ENCODE measurements around the gene SNX18.

GRCh38 chr5:54470677-54471076, 46.9 kb upstream of the SNX18 start:
- TF ChIP-seq CTCF (IDR thresholded peaks at IDR 0.05) (no peak), POLR2A (IDR thresholded peaks at IDR 0.05; ENCODE audit: low read length) (no peak), EP300 (IDR thresholded peaks at IDR 0.05) (no peak), CHD2 (IDR thresholded peaks at IDR 0.05; ENCODE audit: low read length, partially characterized antibody) (no peak), CEBPB (IDR thresholded peaks at IDR 0.05) (no peak), KDM5A (IDR thresholded peaks at IDR 0.05) (no peak), MAX (IDR thresholded peaks at IDR 0.05) (no peak), ZNF302 (CRISPR knock-in tag; IDR thresholded peaks at IDR 0.05) (no peak), REST (IDR thresholded peaks at IDR 0.05) (no peak), ESRRA (IDR thresholded peaks at IDR 0.05; ENCODE audit: borderline replicate concordance, low read length) (no peak), RFX5 (IDR thresholded peaks at IDR 0.05) (no peak), POLR2AphosphoS2 (conservative IDR thresholded peaks at IDR 0.05; ENCODE audit: low read length) (no peak)

All from A549 (cell line).